Left lung (tissue), 10 donors: ENCODE measurements around the gene ARID5A. TPM values are rescaled to one million over a fixed set of nuclear protein-coding genes. Genes with fewer than 3 reads are reported as not detected.

Source experiments
- ATAC-seq: fragments of 200-7000 bp; cut with Tn5 transposase; one replicate; pipeline ENCODE4 v1.9.1; 2020; ENCODE audit warnings: moderate library complexity
- DNase-seq, 4 donors: peaks; one replicate each; pipeline ENCODE4 v3.0.0-alpha.2; 2013 to 2020
- H3K27ac ChIP-seq, 2 donors: fragments of 200-600 bp; sonication (generic) in 1 of 2; one replicate each; pipeline versions ENCODE4 v1.5.0 to v1.8.0; 2020 to 2021
- H3K27me3 ChIP-seq, 2 donors: fragments of 200-600 bp; sonication (generic) in 1 of 2; one replicate each; pipeline versions ENCODE4 v1.5.0 to v1.8.0; 2020 to 2021
- H3K36me3 ChIP-seq, 2 donors: fragments of 200-600 bp; sonication (generic) in 1 of 2; one replicate each; pipeline versions ENCODE4 v1.5.0 to v1.8.0; 2020 to 2021
- H3K4me1 ChIP-seq, 2 donors: fragments of 200-600 bp; one replicate each; pipeline ENCODE4 v1.8.0; 2021
- H3K4me3 ChIP-seq, 2 donors: fragments of 200-600 bp; sonication (generic) in 1 of 2; one replicate each; pipeline versions ENCODE4 v1.5.0 to v1.8.0; 2020 to 2021; ENCODE audit warnings: mild to moderate bottlenecking in 1 of 2
- H3K9me3 ChIP-seq, 2 donors: fragments of 200-600 bp; sonication (generic) in 1 of 2; one replicate each; pipeline versions ENCODE4 v1.5.0 to v1.8.0; 2020 to 2021
- intact Hi-C, 2 donors: fragments of 100-400 bp; cut with DNase I; formaldehyde crosslinking; loops; one replicate each; pipeline versions ENCODE4 v1.11.2 to v1.14.2; 2022
- polyA plus RNA-seq, 6 donors: library from polyadenylated mRNA; unstranded; fragments of 120-200 nt; gene quantifications; one replicate each; pipeline ENCODE4 v1.2.1, GENCODE V29; 2013; ENCODE audit not compliant: insufficient read length in 6 of 6
- total RNA-seq, 2 donors: library from RNA; stranded (reverse); fragmentation: NEBNext Ultra II Directional; extraction: Animal tissue kit (Norgen Biotek cat#: 25700); gene quantifications; one replicate each; pipeline ENCODE4 v1.2.1, GENCODE V29; 2021
- TF ChIP-seq, protein P1 (sequence below), 2 donors: fragments of 200-600 bp; sonication (generic) in 1 of 2; IDR thresholded peaks; one replicate each; pipeline versions ENCODE4 v1.5.0 to v1.8.0; 2021; ENCODE audit warnings: antibody characterized with exemption in 2 of 2
- donor health status: DM: no; HTN: yes; CAD: no.
- donor health status: DM: no; HTN: no; CAD: no.

Gene ARID5A
- total and polyA plus RNA-seq, 8 donors = 6.6 to 30.9 (median 7.5) TPM

GRCh38 chr2:96523659-96524481, 12.7 kb upstream of the ARID5A start:
- intact Hi-C loops = no loop called here
- Histone ChIP-seq H3K9me3 (no peaks in the 10 kb centered on the region), H3K4me1 (peaks cover 4 to 21% of the 10 kb centered on the region in 2 donors), H3K4me3 (no peak overlapping the region), H3K27me3 (no peaks in the 10 kb centered on the region), H3K36me3 (no peaks in the 10 kb centered on the region), H3K27ac (no peak overlapping the region)
- TF ChIP-seq, protein P1, sequence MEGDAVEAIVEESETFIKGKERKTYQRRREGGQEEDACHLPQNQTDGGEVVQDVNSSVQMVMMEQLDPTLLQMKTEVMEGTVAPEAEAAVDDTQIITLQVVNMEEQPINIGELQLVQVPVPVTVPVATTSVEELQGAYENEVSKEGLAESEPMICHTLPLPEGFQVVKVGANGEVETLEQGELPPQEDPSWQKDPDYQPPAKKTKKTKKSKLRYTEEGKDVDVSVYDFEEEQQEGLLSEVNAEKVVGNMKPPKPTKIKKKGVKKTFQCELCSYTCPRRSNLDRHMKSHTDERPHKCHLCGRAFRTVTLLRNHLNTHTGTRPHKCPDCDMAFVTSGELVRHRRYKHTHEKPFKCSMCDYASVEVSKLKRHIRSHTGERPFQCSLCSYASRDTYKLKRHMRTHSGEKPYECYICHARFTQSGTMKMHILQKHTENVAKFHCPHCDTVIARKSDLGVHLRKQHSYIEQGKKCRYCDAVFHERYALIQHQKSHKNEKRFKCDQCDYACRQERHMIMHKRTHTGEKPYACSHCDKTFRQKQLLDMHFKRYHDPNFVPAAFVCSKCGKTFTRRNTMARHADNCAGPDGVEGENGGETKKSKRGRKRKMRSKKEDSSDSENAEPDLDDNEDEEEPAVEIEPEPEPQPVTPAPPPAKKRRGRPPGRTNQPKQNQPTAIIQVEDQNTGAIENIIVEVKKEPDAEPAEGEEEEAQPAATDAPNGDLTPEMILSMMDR (IDR thresholded peaks at IDR 0.05) = no peak
- DNase-seq (no peak), ATAC-seq (no peak)

DNA sequence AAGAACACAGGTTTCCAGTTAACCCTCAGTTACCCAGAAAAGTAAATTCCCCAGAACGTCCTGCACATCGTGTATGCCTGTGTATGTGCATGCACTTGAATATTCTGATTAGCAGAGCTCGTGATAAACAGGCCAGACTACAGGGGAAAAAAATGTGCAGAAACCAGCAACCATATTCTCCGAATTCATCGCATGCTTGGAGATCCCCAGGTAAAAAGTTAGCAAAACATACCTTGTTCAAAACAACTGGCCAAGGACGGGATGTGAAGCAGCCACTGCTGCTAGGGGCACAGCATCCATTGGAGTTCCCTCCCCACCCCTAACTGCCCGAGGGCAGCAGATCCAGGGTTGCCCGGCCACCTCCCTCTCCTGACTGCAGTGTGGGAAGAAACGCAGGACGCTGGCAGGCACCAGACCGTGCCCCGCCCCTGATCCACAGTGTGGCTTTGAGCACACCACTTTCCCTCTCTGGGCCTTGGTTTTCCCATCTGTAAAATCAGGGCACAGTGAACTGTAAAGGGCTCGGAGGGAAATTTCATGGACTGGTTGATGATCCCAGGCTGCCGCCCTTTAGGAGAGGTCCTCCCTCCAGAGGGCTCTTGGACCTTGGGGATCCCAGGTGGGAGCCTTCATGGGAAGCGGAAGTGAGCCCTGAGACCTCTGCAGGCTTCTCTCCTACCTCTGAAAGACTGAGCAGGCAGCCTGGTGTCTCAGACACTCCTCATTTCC, 11.9 kb upstream of the ARID5A start:
- H3K36me3 ChIP-seq = no peaks in the 10 kb centered on the region
- no peak overlapping the region for H3K4me3 ChIP-seq
- H3K27ac ChIP-seq = no peak overlapping the region
- intact Hi-C loops = no loop called here
- DNase-seq (no peak), ATAC-seq (no peak)
- H3K4me1 ChIP-seq = peaks cover 4 to 29% of the 10 kb centered on the region in 2 donors
- H3K9me3 ChIP-seq = no peaks in the 10 kb centered on the region
- TF ChIP-seq, protein P1 (IDR thresholded peaks at IDR 0.05) = no peak
- H3K27me3 ChIP-seq = no peaks in the 10 kb centered on the region

DNA sequence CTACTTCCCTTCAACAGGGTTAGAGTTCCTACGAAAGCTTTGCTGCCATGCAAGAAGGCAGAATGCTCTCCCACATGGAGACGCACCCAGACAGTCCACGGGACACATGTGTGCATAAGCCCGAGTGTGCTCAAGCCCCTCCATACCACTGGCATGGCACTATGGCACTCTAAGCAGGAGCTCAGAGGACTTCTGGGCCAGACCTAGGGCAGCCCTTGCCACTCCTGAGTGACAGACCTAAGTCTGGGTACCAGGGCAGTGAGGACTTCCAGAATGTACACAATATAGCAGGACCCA, 11.4 kb upstream of the ARID5A start:
- no peaks in the 10 kb centered on the region for H3K9me3 ChIP-seq
- intact Hi-C loops = no loop called here
- DNase-seq = peak in 1 of 4 donors; percentile 19
- TF ChIP-seq, protein P1 (IDR thresholded peaks at IDR 0.05) = no peak
- no peak overlapping the region for H3K4me3 ChIP-seq
- no peak overlapping the region for H3K27ac ChIP-seq
- H3K36me3 ChIP-seq = no peaks in the 10 kb centered on the region
- ATAC-seq = no peak
- no peaks in the 10 kb centered on the region for H3K27me3 ChIP-seq
- H3K4me1 ChIP-seq = peaks cover 4 to 34% of the 10 kb centered on the region in 2 donors

DNA sequence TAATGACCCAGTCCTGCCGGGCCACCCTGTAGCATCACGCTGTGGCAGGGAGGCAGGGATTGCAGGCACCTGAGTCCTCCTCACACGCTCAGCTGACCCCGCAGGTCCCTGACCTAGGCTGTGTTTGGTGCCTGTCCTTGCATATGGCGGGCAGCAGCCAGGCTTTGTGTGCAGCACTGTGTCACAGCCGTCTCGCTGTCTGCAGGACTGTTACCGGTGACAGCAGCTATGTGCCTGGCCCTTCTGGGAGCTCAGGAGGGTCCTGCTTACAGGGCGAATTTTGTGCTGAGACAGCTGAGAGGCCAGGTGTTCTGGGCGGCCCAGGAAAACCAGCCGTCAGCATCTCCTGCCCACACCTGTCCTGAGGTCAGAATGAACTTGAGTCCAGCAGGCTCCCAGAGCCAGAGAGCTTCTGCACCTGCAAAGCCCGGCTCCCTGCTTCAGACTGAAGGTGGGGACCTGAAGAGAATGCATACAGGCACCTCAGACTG, 10.4 kb upstream of the ARID5A start:
- TF ChIP-seq, protein P1 (IDR thresholded peaks at IDR 0.05) = no peak
- Histone ChIP-seq H3K9me3 (no peaks in the 10 kb centered on the region), H3K27me3 (no peaks in the 10 kb centered on the region), H3K36me3 (no peaks in the 10 kb centered on the region), H3K4me1 (peaks cover 7 to 44% of the 10 kb centered on the region in 2 donors), H3K4me3 (no peak overlapping the region), H3K27ac (no peak overlapping the region)
- intact Hi-C loops = no loop called here
- DNase-seq (peak in 1 of 4 donors; percentile 61), ATAC-seq (no peak)

- peak overlapping the region; percentile 36 to 51 for H3K4me3 ChIP-seq
- H3K4me1 ChIP-seq = peaks cover 13 to 50% of the 10 kb centered on the region in 2 donors
- intact Hi-C loops = no loop called here
- ATAC-seq = no peak
- DNase-seq = peak in 1 of 4 donors; percentile 49
- TF ChIP-seq, protein P1 (IDR thresholded peaks at IDR 0.05) = no peak
- H3K27me3 ChIP-seq = no peaks in the 10 kb centered on the region
- no peaks in the 10 kb centered on the region for H3K36me3 ChIP-seq
- H3K27ac ChIP-seq = peak overlapping the region; percentile 80 to 87
- no peaks in the 10 kb centered on the region for H3K9me3 ChIP-seq
Observed at GRCh38 chr2:96526615-96527285, 9.8 kb upstream of the ARID5A start.
